Trophoblast cell (in vitro differentiated cells and primary cell): ENCODE data around the gene ANAPC5.
"Not testable (repeated sequence)": the region's sequence is repeated elsewhere in the genome, so short reads cannot be mapped to it uniquely, and the experiment has no call there.

ENCODE experiments used
- DNase-seq, 2 donors: peaks; one replicate each; pipeline ENCODE4 v3.0.0-alpha.2; 2016
- H2AFZ ChIP-seq: 2 replicates; pipeline ENCODE4 v1.6.1; 2013; ENCODE audit warnings: low read length, moderate library complexity, mild to moderate bottlenecking; ENCODE audit not compliant: insufficient read depth, poor library complexity
- H2AK5ac ChIP-seq: 2 replicates; pipeline ENCODE4 v1.6.1; 2013; ENCODE audit warnings: mild to moderate bottlenecking, low read length
- H2BK120ac ChIP-seq: 2 replicates; pipeline ENCODE4 v1.6.1; 2013; ENCODE audit warnings: low read length, mild to moderate bottlenecking, moderate library complexity; ENCODE audit not compliant: insufficient read depth, poor library complexity
- H2BK12ac ChIP-seq: 2 replicates; pipeline ENCODE4 v1.6.1; 2013; ENCODE audit warnings: mild to moderate bottlenecking, low read length, moderate library complexity
- H2BK5ac ChIP-seq: 2 replicates; pipeline ENCODE4 v1.6.1; 2013; ENCODE audit warnings: low read length, low read depth, moderate library complexity, mild to moderate bottlenecking; ENCODE audit not compliant: poor library complexity
- H3K14ac ChIP-seq: 2 replicates; pipeline ENCODE4 v1.6.1; 2013; ENCODE audit warnings: mild to moderate bottlenecking, low read length
- H3K18ac ChIP-seq: 2 replicates; pipeline ENCODE4 v1.6.1; 2013; ENCODE audit warnings: mild to moderate bottlenecking, low read length
- H3K23ac ChIP-seq: 2 replicates; pipeline ENCODE4 v1.6.1; 2013; ENCODE audit warnings: low read length
- H3K27ac ChIP-seq: 2 replicates; pipeline ENCODE4 v1.5.1; 2013; ENCODE audit warnings: low read depth, mild to moderate bottlenecking, inconsistent platforms, low read length, moderate library complexity
- H3K27me3 ChIP-seq: 2 replicates; pipeline ENCODE4 v1.6.1; 2013; ENCODE audit warnings: inconsistent platforms, mild to moderate bottlenecking, low read length, moderate library complexity; ENCODE audit not compliant: insufficient read depth
- H3K36me3 ChIP-seq, 2 experiments: 1 replicate in 1 of 2; 2 replicates in 1 of 2; pipeline ENCODE4 v1.6.1; 2013; ENCODE audit warnings: low read length in 2 of 2, mild to moderate bottlenecking in 2 of 2, moderate library complexity in 1 of 2; ENCODE audit not compliant: insufficient read depth in 2 of 2, control insufficient read depth in 1 of 2
- H3K4ac ChIP-seq: 2 replicates; pipeline ENCODE4 v1.6.1; 2013; ENCODE audit warnings: low read depth, mild to moderate bottlenecking, low read length, moderate library complexity
- H3K4me1 ChIP-seq, 2 experiments: 1 replicate in 1 of 2; 2 replicates in 1 of 2; pipeline ENCODE4 v1.6.1; 2013; ENCODE audit warnings: low read length in 2 of 2, mild to moderate bottlenecking in 2 of 2, moderate library complexity in 1 of 2; ENCODE audit not compliant: insufficient read depth in 2 of 2, control insufficient read depth in 1 of 2
- H3K4me2 ChIP-seq: 2 replicates; pipeline ENCODE4 v1.6.1; 2013; ENCODE audit warnings: inconsistent platforms, mild to moderate bottlenecking, low read length, moderate library complexity
- H3K4me3 ChIP-seq: 2 replicates; pipeline ENCODE4 v1.5.1; 2013; ENCODE audit warnings: mild to moderate bottlenecking, low read depth, low read length, inconsistent platforms
- H3K79me1 ChIP-seq: one replicate; pipeline ENCODE4 v1.6.1; 2013; ENCODE audit warnings: low read length
- H3K79me2 ChIP-seq: 2 replicates; pipeline ENCODE4 v1.6.1; 2013; ENCODE audit warnings: low read length, mild to moderate bottlenecking; ENCODE audit not compliant: control insufficient read depth, insufficient read depth, poor library complexity
- H3K9ac ChIP-seq: 2 replicates; pipeline ENCODE4 v1.6.1; 2013; ENCODE audit warnings: mild to moderate bottlenecking, low read length
- H3K9me3 ChIP-seq: 2 replicates; pipeline ENCODE4 v1.6.1; 2013; ENCODE audit warnings: low read depth, mild to moderate bottlenecking, control low read depth, inconsistent platforms, low read length; ENCODE audit not compliant: insufficient read depth
- H4K12ac ChIP-seq: 2 replicates; pipeline ENCODE4 v1.6.1; 2013; ENCODE audit warnings: low read depth, mild to moderate bottlenecking, low read length, moderate library complexity
- H4K8ac ChIP-seq: 2 replicates; pipeline ENCODE4 v1.6.1; 2013; ENCODE audit warnings: low read depth, mild to moderate bottlenecking, low read length, moderate library complexity
- H4K91ac ChIP-seq: one replicate; pipeline ENCODE4 v1.6.1; 2013; ENCODE audit warnings: low read depth, mild to moderate bottlenecking, low read length, moderate library complexity
- WGBS: extraction: QIAGEN DNeasy Blood & Tissue Kit; methylation state at CpG from one replicate; pipeline ENCODE4 v1.1.7; 2013; ENCODE audit warnings: missing lambda C conversion rate; ENCODE audit not compliant: insufficient read length, insufficient coverage; ENCODE audit errors: extremely low coverage; 5-methylcytosine and 5-hydroxymethylcytosine counted together

The ANAPC5 gene

DNA sequence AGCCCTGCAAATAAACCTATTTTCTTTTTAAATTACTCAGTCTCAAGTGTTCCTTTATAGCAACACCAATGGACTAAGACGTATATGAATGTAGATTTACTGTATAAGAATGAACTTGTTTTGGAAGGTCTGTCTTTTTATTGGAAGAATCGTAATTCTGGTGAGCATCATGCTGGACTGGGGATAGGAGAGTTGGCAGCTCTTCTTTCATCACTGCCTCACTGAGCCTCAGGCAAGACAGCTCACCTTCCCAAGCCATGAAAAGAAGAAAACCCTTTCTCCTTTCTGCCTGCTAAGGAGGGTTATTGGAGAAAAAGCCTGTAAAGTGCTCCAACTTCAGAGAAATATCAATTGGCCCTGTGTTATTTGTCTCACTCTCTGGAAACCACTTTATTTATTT is 38.6 kb upstream of the ANAPC5 start:
- Histone ChIP-seq H2AFZ (no peak overlapping the region), H3K36me3 (no peaks in the 10 kb centered on the region), H3K27me3 (no peaks in the 10 kb centered on the region), H2BK12ac (no peak overlapping the region), H3K14ac (no peak overlapping the region), H4K12ac (no peak overlapping the region), H3K18ac (no peak overlapping the region), H2AK5ac (no peak overlapping the region), H3K79me2 (no peaks in the 10 kb centered on the region), H2BK120ac (no peak overlapping the region), H3K9ac (no peak overlapping the region), H3K4me3 (no peak overlapping the region), H3K9me3 (peaks cover 3% of the 10 kb centered on the region), H3K79me1 (no peaks in the 10 kb centered on the region), H3K4ac (no peak overlapping the region), H3K4me2 (no peak overlapping the region), H3K23ac (no peak overlapping the region), H3K4me1 (peaks cover 3 to 6% of the 10 kb centered on the region in 2 experiments), H4K8ac (no peak overlapping the region), H2BK5ac (no peak overlapping the region), H4K91ac (no peak overlapping the region), H3K27ac (no peak overlapping the region)
- WGBS: no CpG with 5 or more reads among the region's 2 CpGs
- DNase-seq: no peak

DNA sequence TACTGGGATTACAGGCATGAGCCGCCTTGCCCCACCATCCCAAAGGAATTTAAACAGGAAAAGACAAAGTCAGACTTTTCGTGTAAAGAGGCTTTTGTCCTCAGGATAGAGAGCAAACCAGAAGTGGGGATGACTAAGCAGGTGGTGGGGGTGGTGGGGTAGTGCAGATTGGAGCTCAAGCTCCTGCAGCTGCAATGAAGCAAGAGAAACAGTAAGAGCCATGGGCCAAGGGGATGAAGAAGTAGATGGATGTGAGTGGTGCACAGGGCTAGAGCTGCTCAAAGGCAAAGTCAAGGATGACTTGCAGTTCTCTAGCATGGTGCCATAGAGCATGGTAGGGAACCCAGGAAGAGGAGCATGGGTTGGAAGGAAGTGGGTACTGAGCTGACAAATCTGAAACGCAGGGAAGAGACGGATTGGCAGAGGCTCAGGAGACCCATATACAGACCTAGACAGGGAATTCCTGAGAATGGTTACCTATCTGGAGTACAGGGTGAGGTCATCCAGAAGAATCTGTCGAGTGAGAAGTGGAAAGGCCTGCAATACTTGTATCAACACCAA is 36.3 kb upstream of the ANAPC5 start:
- Histone ChIP-seq H4K91ac (no peak overlapping the region), H2BK5ac (no peak overlapping the region), H3K23ac (no peak overlapping the region), H3K4me3 (no peak overlapping the region), H3K4me1 (peaks cover 3 to 6% of the 10 kb centered on the region in 2 experiments), H4K8ac (no peak overlapping the region), H3K4me2 (no peak overlapping the region), H3K27me3 (no peaks in the 10 kb centered on the region), H3K9me3 (peaks cover 3% of the 10 kb centered on the region), H3K36me3 (no peaks in the 10 kb centered on the region), H2BK12ac (no peak overlapping the region), H2AFZ (no peak overlapping the region), H3K79me2 (no peaks in the 10 kb centered on the region), H3K27ac (no peak overlapping the region), H3K4ac (no peak overlapping the region), H3K14ac (no peak overlapping the region), H4K12ac (no peak overlapping the region), H3K79me1 (no peaks in the 10 kb centered on the region), H3K18ac (no peak overlapping the region), H3K9ac (no peak overlapping the region), H2BK120ac (no peak overlapping the region), H2AK5ac (no peak overlapping the region)
- DNase-seq: peak; percentile 4 to 64
- WGBS: no CpG with 5 or more reads among the region's 5 CpGs

DNA sequence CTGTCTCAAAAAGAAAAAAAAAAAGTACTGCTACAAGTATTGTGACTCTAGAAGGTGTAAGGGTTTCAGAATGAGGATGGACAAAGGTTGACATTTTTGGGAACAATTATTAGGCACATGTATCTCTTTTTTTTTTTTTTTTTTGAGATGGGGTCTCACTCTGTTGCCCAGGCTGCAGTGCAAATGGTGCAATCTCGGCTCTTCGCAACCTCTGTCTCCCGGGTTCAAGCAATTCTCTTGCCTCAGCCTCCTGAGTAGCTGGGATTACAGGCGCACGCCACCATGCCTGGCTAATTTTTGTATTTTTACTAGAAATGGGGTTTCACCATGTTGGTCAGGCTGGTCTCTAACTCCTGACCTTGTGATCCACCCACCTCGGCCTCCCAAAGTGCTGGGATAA is 32.7 kb upstream of the ANAPC5 start:
- not testable (repeated sequence) for H2AFZ ChIP-seq, H2BK5ac ChIP-seq, H3K14ac ChIP-seq, H4K12ac ChIP-seq, H3K27me3 ChIP-seq, H3K4me3 ChIP-seq, H4K91ac ChIP-seq, H3K4ac ChIP-seq, H3K23ac ChIP-seq, H3K79me1 ChIP-seq, H3K27ac ChIP-seq, H3K9ac ChIP-seq, H3K79me2 ChIP-seq, H3K9me3 ChIP-seq, DNase-seq, H3K36me3 ChIP-seq, H2BK120ac ChIP-seq, H4K8ac ChIP-seq, H2AK5ac ChIP-seq, H2BK12ac ChIP-seq, H3K18ac ChIP-seq, H3K4me2 ChIP-seq, H3K4me1 ChIP-seq
- WGBS: no CpG with 5 or more reads among the region's 6 CpGs

DNA sequence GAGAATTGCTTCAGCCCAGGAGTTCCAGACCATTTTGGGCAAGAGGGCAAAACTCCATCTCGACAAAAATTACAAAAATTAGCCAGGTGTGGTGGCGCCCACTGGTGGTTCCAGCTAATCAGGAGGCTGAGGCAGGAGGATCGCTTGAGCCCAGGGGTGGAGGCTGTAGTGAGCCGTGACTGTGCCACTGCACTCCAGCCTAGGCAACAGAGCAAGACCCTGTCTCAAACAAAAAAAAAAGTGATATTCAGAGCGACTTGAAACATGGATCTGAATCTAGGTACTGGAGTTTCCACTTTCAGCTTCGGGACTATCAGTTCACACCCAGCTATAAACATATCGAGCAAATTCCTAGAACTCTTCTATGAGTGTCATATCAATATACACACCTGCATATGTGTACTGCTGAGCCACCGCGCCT is 31.4 kb upstream of the ANAPC5 start:
- Histone ChIP-seq H3K4me3 (no peak overlapping the region), H2BK12ac (no peak overlapping the region), H4K12ac (no peak overlapping the region), H2AK5ac (no peak overlapping the region), H3K9ac (no peak overlapping the region), H3K4me1 (peaks cover 3% of the 10 kb centered on the region in 2 experiments), H3K27ac (no peak overlapping the region), H3K23ac (no peak overlapping the region), H3K4ac (no peak overlapping the region), H3K9me3 (peaks cover 3% of the 10 kb centered on the region), H2BK120ac (no peak overlapping the region), H2AFZ (no peak overlapping the region), H3K14ac (no peak overlapping the region), H3K79me1 (no peaks in the 10 kb centered on the region), H3K4me2 (no peak overlapping the region), H3K36me3 (no peaks in the 10 kb centered on the region), H4K91ac (no peak overlapping the region), H2BK5ac (no peak overlapping the region), H3K27me3 (no peaks in the 10 kb centered on the region), H3K18ac (no peak overlapping the region), H3K79me2 (no peaks in the 10 kb centered on the region), H4K8ac (no peak overlapping the region)
- DNase-seq: peak; percentile 13 to 66
- WGBS: no CpG with 5 or more reads among the region's 9 CpGs
